Astrocyte of the spinal cord (primary cell): Measurements from ENCODE around the gene SHROOM1.

Experiments
- DNase-seq: peaks from one replicate; pipeline ENCODE4 v3.0.0; 2011; ENCODE audit warnings: low read depth, low spot score
- H3K4me3 ChIP-seq: 2 replicates; pipeline ENCODE4 v1.5.1; 2011; ENCODE audit warnings: low read depth, mild to moderate bottlenecking, low read length, moderate library complexity
- in situ Hi-C: cut with HindIII; loops from 2 replicates; pipeline ENCODE4 v1.10.0; 2017; ENCODE audit warnings: low sequenced_read_pairs
- TF ChIP-seq, protein P1 (sequence below): IDR thresholded peaks from 2 replicates; pipeline ENCODE4 v1.5.1; 2012; ENCODE audit warnings: low read depth, mild to moderate bottlenecking, low read length, inconsistent platforms

The SHROOM1 gene

DNA sequence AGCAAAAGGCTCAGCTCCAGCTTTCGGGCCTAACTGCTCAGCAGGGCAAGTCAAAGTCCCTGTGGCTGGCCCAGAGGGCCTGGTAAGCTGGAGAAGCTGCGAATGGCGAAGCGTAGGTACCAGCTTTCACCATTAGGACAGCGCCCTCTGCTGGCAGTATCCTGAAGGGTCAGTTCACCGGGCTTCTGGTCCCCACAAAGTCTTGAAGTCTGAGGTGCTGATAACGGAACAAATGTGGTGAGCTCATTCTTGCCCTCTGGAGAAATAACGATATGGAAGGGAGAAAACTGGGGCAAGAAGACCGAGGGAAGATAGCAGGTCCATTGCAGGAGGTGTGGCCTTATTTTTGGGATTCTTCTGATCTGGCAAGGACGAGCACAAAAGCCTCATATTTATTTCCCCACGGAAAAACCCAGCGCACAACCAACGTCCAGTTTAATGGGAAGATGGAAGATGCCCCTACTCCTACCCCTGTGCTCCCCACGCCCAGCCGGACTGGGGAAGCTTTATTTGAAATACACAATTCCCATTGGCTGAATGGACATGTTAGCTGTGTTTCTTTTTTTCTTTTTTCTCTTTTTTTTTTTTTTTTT lies 10.2 kb downstream of the SHROOM1 start:
- H3K4me3 ChIP-seq: no peak overlapping the region
- TF ChIP-seq, protein P1, sequence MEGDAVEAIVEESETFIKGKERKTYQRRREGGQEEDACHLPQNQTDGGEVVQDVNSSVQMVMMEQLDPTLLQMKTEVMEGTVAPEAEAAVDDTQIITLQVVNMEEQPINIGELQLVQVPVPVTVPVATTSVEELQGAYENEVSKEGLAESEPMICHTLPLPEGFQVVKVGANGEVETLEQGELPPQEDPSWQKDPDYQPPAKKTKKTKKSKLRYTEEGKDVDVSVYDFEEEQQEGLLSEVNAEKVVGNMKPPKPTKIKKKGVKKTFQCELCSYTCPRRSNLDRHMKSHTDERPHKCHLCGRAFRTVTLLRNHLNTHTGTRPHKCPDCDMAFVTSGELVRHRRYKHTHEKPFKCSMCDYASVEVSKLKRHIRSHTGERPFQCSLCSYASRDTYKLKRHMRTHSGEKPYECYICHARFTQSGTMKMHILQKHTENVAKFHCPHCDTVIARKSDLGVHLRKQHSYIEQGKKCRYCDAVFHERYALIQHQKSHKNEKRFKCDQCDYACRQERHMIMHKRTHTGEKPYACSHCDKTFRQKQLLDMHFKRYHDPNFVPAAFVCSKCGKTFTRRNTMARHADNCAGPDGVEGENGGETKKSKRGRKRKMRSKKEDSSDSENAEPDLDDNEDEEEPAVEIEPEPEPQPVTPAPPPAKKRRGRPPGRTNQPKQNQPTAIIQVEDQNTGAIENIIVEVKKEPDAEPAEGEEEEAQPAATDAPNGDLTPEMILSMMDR: peak; percentile 90
- DNase-seq: peak; percentile 91
- in situ Hi-C loops: no loop called here

DNA sequence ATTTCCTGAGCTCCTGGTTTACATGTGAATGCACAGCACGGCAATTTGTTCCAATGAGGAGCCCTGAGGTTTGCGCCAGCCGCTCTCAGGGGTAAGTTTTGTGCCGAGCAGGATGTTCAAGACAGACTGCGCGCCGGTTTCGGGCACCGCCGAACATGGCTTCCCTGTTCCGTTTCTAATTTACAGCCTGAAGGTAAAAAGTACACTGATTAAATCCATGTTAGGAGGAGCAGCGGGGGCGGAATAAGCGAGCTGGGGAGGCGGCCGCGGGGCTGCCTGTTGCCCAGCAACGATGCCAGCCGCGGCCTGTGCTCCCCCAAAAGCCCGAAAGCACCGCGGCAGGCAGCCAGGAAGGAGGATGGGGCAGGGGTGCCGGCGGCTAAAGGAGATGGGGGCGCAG lies 11.0 kb downstream of the SHROOM1 start:
- in situ Hi-C loops: no loop called here
- peak overlapping the region; percentile 10 for H3K4me3 ChIP-seq
- TF ChIP-seq, protein P1: no peak
- no peak for DNase-seq

DNA sequence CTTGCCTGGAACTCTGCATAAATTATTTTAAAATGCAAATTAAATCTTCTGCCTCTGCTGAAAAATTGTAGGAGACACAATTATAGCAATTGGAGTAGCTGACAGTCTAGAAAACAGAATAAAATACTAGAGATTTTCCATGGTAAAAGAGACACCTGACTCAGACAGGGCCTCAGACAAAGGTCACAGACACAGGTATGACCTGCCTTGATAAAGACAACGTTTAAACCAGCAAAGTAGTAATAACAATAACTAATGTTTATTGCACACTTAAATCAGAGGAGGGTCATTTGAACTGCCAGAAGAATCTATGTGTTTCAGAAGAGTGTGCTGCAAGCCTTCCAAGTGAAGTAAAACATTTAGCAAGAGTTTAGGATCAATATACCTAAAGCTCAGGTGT lies 13.4 kb downstream of the SHROOM1 start:
- in situ Hi-C loops: no loop called here
- TF ChIP-seq, protein P1: no peak
- H3K4me3 ChIP-seq: no peak overlapping the region
- no peak for DNase-seq

DNA sequence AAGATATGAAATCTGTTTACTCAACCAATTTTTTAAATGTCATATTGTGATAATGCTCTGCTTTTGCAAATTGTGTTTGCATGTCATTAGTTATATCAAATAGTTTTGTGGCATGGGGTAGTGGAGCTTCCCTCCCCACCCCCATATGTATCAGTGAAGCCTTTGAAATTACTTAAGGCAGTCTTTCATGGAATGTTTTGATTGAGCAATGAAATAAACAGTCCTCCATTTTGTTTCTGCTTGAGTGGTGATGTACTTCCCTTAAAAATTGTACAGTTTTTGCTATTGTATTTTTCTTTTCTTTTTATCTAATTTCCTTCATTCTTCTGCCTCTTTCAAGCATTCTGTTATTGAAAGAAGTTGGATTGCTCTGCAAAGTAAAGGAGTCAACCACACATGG lies 13.9 kb downstream of the SHROOM1 start:
- in situ Hi-C loops: no loop called here
- TF ChIP-seq, protein P1: no peak
- no peak overlapping the region for H3K4me3 ChIP-seq
- DNase-seq: no peak

DNA sequence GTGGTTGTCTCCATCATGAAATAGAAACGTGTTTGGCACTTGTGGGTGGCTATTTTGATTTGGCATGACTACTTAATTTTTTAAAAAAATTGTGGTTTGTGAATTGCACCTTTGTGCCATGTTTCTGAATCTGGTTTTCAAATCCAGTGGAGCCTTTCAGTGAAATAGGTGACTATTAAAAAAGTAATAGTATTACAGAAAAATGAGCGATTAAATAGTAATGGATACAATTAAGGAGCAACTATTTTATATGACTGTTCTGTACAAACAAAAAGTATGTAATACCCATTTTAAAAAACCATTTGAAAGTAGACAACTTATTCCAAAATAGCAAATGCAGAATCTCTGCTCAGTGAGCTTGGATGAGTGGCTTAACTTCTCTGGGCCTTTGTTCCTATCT lies 14.4 kb downstream of the SHROOM1 start:
- TF ChIP-seq, protein P1: no peak
- no peak overlapping the region for H3K4me3 ChIP-seq
- DNase-seq: no peak
- in situ Hi-C loops: no loop called here

DNA sequence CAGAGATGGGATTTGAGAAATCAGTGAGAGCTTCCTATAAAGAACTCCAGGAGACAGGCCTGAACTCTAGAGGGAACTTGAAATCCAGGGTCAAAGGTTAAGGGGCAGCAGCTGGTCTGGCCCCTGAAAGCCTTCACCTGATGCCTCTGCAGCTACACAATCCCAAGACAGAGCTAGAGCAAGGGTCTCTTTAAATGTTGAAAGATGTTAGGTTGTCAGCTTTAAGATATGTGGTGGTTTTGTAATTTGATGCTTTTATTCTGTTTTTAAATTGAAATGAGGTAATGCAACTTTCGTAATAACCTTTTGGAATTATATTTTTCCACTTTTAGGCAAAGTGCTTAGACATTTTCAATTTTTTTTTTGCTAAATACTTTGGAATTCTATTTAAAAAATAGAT lies 15.0 kb downstream of the SHROOM1 start:
- DNase-seq: no peak
- TF ChIP-seq, protein P1: no peak
- H3K4me3 ChIP-seq: no peak overlapping the region
- in situ Hi-C loops: no loop called here
